ENCODE measurements around the gene RASGRF1.

DNA sequence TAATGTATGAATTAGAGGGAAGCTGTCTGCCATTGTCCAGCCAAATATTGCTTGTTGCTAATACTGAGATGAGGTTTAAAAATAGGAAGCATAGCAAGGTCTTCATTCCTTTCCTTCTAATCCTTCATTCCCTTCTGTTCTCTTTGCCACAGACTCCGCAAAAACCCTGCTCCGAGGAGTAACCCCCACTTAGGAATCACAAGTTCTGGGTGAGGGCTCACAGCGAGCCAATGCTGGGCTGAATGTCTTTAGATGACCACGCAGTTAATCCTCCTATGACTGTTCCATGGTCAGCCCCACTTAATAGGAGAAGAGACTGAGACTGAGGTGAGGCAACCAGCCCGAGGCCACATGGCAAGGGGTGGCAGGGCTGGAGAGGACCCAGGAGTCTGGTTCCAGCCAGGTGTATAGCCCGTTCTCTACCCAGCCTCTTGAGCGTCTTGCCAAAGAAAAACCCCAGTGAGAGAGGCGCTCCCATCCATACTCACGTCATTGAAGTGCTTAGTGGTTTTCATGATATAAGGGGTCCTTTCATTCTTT, 100.8 kb downstream of the RASGRF1 start:
- TF ChIP-seq, protein P1, sequence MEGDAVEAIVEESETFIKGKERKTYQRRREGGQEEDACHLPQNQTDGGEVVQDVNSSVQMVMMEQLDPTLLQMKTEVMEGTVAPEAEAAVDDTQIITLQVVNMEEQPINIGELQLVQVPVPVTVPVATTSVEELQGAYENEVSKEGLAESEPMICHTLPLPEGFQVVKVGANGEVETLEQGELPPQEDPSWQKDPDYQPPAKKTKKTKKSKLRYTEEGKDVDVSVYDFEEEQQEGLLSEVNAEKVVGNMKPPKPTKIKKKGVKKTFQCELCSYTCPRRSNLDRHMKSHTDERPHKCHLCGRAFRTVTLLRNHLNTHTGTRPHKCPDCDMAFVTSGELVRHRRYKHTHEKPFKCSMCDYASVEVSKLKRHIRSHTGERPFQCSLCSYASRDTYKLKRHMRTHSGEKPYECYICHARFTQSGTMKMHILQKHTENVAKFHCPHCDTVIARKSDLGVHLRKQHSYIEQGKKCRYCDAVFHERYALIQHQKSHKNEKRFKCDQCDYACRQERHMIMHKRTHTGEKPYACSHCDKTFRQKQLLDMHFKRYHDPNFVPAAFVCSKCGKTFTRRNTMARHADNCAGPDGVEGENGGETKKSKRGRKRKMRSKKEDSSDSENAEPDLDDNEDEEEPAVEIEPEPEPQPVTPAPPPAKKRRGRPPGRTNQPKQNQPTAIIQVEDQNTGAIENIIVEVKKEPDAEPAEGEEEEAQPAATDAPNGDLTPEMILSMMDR (IDR thresholded peaks at IDR 0.05) = no peak
- TF ChIP-seq POLR2A (IDR thresholded peaks at IDR 0.05) (no peak), POLR2AphosphoS5 (IDR thresholded peaks at IDR 0.05; ENCODE audit: insufficient read depth in 1 of 2, low read depth in 1 of 2) (no peak)
